ENCODE data around the gene POP7.
A peak's percentile ranks its signal among the peaks of the same experiment; 100 is the strongest.

POP7 gene

DNA sequence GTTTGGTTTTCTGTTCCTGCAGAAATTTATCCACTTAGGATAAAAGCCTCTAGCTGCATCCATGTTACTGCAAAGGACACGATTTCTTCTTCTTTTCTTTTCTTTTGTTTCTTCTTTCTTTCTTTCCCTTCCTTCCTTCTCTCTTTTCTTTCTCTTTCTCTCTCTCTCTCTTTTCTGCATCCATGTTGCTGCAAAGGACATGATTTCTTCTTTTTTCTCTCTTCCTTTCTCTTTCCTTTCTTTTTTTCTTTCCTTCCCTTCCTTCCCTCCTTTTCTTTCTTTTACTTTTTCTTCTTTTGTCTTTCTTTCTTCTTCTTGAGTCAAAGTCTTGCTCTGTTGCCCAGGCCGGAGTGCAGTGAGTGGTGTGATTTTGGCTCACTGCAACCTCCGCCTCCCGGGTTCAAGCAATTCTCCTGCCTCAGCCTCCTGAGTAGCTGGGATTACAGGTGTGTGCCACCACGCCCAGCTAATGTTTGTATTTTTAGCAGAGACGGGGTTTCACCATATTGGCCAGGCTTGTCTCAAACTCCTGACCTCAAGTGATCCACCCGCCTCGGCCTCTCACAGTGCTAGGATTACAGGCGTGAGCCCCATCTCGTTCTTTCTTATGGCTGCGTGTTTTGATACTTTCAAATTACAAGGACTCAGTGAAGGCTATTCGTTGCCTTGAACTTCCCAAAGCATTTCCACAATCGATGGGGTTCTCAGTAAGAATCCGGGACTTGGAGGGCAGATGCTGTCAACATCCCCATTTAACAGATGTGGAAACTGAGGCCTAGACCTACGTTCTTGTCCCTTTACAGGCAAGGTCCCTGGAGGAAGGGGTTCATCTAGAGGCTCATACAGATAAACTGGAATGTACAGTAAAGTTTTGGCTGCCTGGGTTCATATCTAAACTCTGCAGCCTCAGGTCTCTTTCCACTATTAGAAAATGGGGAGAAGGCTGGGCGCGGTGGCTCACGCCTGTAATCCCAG lies 34.3 kb upstream of the POP7 start:
- no peak for DNase-seq (ENCODE audit: low read depth)
- TF ChIP-seq, protein P1, sequence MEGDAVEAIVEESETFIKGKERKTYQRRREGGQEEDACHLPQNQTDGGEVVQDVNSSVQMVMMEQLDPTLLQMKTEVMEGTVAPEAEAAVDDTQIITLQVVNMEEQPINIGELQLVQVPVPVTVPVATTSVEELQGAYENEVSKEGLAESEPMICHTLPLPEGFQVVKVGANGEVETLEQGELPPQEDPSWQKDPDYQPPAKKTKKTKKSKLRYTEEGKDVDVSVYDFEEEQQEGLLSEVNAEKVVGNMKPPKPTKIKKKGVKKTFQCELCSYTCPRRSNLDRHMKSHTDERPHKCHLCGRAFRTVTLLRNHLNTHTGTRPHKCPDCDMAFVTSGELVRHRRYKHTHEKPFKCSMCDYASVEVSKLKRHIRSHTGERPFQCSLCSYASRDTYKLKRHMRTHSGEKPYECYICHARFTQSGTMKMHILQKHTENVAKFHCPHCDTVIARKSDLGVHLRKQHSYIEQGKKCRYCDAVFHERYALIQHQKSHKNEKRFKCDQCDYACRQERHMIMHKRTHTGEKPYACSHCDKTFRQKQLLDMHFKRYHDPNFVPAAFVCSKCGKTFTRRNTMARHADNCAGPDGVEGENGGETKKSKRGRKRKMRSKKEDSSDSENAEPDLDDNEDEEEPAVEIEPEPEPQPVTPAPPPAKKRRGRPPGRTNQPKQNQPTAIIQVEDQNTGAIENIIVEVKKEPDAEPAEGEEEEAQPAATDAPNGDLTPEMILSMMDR (conservative IDR thresholded peaks at IDR 0.05; ENCODE audit: low read depth, low read length) = no peak
- H3K4me3 ChIP-seq (ENCODE audit: low read length) = no peak overlapping the region

DNA sequence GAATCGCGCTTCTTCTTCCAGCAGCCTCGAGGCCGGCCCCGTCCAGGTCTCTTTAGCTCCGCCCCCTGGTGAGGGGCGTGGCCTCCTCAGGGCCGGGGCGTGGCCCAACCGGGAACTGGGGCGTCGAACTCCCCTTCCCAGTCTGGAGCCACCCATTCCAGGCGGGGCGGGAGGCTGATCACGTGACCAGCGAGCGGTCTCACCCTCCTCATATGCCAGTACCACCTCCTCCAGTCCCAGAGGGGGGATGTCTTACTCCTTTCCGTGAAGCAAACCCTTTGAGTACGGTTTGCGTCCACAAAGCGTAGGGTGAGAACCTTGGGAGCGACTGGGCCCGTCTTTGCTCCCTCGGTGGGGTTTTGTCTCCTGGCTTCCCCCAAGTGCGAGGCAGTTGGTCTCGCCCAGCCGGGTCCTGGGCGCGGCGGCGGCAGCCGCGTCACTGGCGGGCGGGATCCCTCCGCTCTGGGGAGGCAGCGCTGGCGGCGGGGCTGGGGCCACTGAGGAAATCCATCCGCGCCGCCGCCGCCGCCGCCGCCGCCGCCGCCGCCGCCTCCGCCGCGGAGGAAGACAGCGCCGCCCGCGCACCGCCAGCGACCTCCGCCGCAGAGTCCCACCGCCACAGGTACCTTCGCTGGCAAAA lies 32.5 kb upstream of the POP7 start, which contains the start of gene GNB2:
GNB2 (plus strand) TSS at position 439 of the 640 bp plus-strand sequence. CDS start 2,526 bp downstream, outside the sequence.
- H3K4me3 ChIP-seq (ENCODE audit: low read length) = peak within 1 kb of the TSS; percentile 92
- DNase-seq (ENCODE audit: low read depth) = peak; percentile 97
- TF ChIP-seq, protein P1 (conservative IDR thresholded peaks at IDR 0.05; ENCODE audit: low read depth, low read length) = no peak

GRCh38 chr7:100673942-100674410 lies 31.9 kb upstream of the POP7 start:
- H3K4me3 ChIP-seq (ENCODE audit: low read length) = peak overlapping the region; percentile 92
- no peak for DNase-seq (ENCODE audit: low read depth)
- TF ChIP-seq, protein P1 (conservative IDR thresholded peaks at IDR 0.05; ENCODE audit: low read depth, low read length) = no peak

- TF ChIP-seq, protein P1 (conservative IDR thresholded peaks at IDR 0.05; ENCODE audit: low read depth, low read length) = no peak
- H3K4me3 ChIP-seq (ENCODE audit: low read length) = peak overlapping the region; percentile 92
- no peak for DNase-seq (ENCODE audit: low read depth)
These were observed 31.4 kb upstream of the POP7 start for GRCh38 chr7:100674411-100675104.

GRCh38 chr7:100675105-100675451 lies 30.8 kb upstream of the POP7 start:
- DNase-seq (ENCODE audit: low read depth) = no peak
- peak overlapping the region; percentile 92 for H3K4me3 ChIP-seq (ENCODE audit: low read length)
- TF ChIP-seq, protein P1 (conservative IDR thresholded peaks at IDR 0.05; ENCODE audit: low read depth, low read length) = no peak

DNA sequence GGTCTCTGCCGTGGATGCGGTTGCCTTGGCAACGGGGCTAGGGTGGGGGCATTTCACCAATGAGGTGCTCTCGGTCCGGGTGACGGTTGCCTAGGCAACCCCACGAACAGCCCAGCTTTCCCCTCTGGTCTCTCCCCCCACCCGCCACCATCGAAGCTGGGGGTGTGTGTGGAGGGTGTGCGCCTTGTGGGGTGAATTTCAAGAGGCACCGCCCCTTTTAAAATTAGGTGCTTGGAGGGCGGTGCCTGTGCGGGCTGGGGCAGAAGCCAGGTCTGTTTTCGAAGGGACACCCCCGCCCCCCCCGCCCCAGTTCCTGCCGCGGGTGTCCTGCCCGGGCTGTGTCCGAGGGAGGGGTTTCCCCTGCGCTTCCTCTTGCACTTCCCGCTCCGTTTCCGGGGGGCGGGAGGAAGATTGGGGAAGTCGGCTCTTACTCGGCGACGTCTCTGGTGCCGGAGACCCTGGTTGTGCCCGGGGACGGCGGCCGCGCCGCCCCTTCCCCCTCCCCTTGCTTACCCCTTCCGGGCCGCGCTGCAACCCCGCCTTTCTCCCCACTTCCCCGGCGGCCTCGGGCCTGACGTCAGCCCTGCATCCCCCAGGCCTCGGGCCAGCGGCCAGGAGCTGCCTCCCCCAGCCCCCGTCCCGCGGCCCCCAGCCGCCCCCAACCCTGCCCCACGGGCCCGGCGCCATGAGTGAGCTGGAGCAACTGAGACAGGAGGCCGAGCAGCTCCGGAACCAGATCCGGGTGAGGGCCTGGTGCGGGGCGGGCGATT lies 30.2 kb upstream of the POP7 start:
- H3K4me3 ChIP-seq (ENCODE audit: low read length) = peak overlapping the region; percentile 92
- TF ChIP-seq, protein P1 (conservative IDR thresholded peaks at IDR 0.05; ENCODE audit: low read depth, low read length) = no peak
- DNase-seq (ENCODE audit: low read depth) = peak; percentile 34
